Activated CD4-positive, alpha-beta T cell treated with anti-CD3 and anti-CD28 coated beads, Interleukin-2, amount 50 U/mL, for 48 hours (primary cell): ENCODE measurements around the gene DSE.

ENCODE experiments used
- DNase-seq, 2 experiments: peaks; one replicate each; pipeline ENCODE4 v3.0.0-alpha.2; 2020

The DSE gene

GRCh38 chr6:116419069-116419786, 48.5 kb downstream of the DSE start:
- no peak for DNase-seq

- no peak for DNase-seq
Measured at GRCh38 chr6:116420341-116420740, 49.6 kb downstream of the DSE start.

GRCh38 chr6:116422238-116422637, 51.5 kb downstream of the DSE start:
- DNase-seq: no peak

- DNase-seq: no peak
Measured at GRCh38 chr6:116424001-116424400, 53.3 kb downstream of the DSE start.

GRCh38 chr6:116426551-116426950, 55.8 kb downstream of the DSE start:
- DNase-seq: no peak

- no peak for DNase-seq
Measured at GRCh38 chr6:116429111-116429510, 58.4 kb downstream of the DSE start.

- no peak for DNase-seq
Measured at GRCh38 chr6:116430860-116431259, 60.1 kb downstream of the DSE start.

GRCh38 chr6:116431964-116432595, 61.3 kb downstream of the DSE start:
- DNase-seq: no peak

GRCh38 chr6:116433206-116433712, 62.5 kb downstream of the DSE start:
- DNase-seq: no peak

GRCh38 chr6:116434056-116434725, 63.4 kb downstream of the DSE start:
- DNase-seq: no peak

- no peak for DNase-seq
Measured at GRCh38 chr6:116436586-116436985, 65.8 kb downstream of the DSE start.

- DNase-seq: no peak
Measured at GRCh38 chr6:116437656-116438055, 66.9 kb downstream of the DSE start.

- no peak for DNase-seq
Measured at GRCh38 chr6:116438590-116439448, 68.1 kb downstream of the DSE start.

- DNase-seq: no peak
Measured at GRCh38 chr6:116439522-116440051, 68.8 kb downstream of the DSE start.

GRCh38 chr6:116443105-116443504, 72.4 kb downstream of the DSE start:
- DNase-seq: no peak

GRCh38 chr6:116444092-116444491, 73.3 kb downstream of the DSE start:
- no peak for DNase-seq

- no peak for DNase-seq
Measured at GRCh38 chr6:116444575-116444974, 73.8 kb downstream of the DSE start.

- no peak for DNase-seq
Measured at GRCh38 chr6:116445102-116445501, 74.4 kb downstream of the DSE start.

- no peak for DNase-seq
Measured at GRCh38 chr6:116446399-116446798, 75.7 kb downstream of the DSE start.

GRCh38 chr6:116447052-116447451, 76.3 kb downstream of the DSE start:
- no peak for DNase-seq

GRCh38 chr6:116447496-116448011, 76.8 kb downstream of the DSE start:
- DNase-seq: no peak

- DNase-seq: no peak
Measured at GRCh38 chr6:116449565-116449964, 78.8 kb downstream of the DSE start.
